K562 (cell line): Measurements from ENCODE around the gene HECA.

Experiments
- BRD4 ChIP-seq: fragments of 200-600 bp; sonication (generic); IDR thresholded peaks from 2 replicates; pipeline ENCODE4 v1.6.1; 2017; ENCODE audit warnings: inconsistent platforms
- CHD1 ChIP-seq: fragments of 200-600 bp; sonication (generic); IDR thresholded peaks from one replicate; pipeline ENCODE4 v1.6.1; 2012; ENCODE audit warnings: mild to moderate bottlenecking, moderate library complexity, low read length, inconsistent platforms
- CHD4 ChIP-seq: fragments of 200-600 bp; sonication (generic); IDR thresholded peaks from 3 replicates; pipeline ENCODE4 v1.6.1; 2012; ENCODE audit warnings: low read depth, mild to moderate bottlenecking, mixed read lengths, low read length, inconsistent platforms; ENCODE audit not compliant: insufficient read depth, insufficient replicate concordance, poor library complexity, severe bottlenecking
- EP300 ChIP-seq: IDR thresholded peaks from 2 replicates; pipeline ENCODE4 v1.6.1; 2012; ENCODE audit warnings: low read length, improper control_type of control experiment
- HDAC1 ChIP-seq, 2 experiments: fragments of 450-650 bp; IDR thresholded peaks; 2 replicates each; pipeline ENCODE4 v1.6.1; 2016 to 2017; ENCODE audit warnings: inconsistent platforms in 1 of 2, mild to moderate bottlenecking in 1 of 2, moderate library complexity in 1 of 2
- SMAD3 ChIP-seq: fragments of 450-650 bp; formaldehyde crosslinking; conservative IDR thresholded peaks from 2 replicates; pipeline ENCODE4 v1.4.0; 2020; ENCODE audit warnings: mild to moderate bottlenecking
- SPI1 ChIP-seq: IDR thresholded peaks from 2 replicates; pipeline ENCODE4 v1.6.1; 2011; ENCODE audit warnings: low read depth, low read length, control low read depth, borderline replicate concordance
- SRSF1 ChIP-seq: fragments of 200-400 bp; formaldehyde crosslinking; IDR thresholded peaks from 2 replicates; pipeline ENCODE4 v1.6.1; 2017; ENCODE audit warnings: mild to moderate bottlenecking, low read depth, low read length, moderate library complexity
- TBL1XR1 ChIP-seq, 2 experiments: IDR thresholded peaks; 2 replicates each; pipeline ENCODE4 v1.6.1; 2012; ENCODE audit warnings: improper control_type of control experiment in 2 of 2, low read length in 2 of 2, mild to moderate bottlenecking in 1 of 2
- ZNF165 ChIP-seq: fragments of 250-450 bp; sonication (Bioruptor Pico); IDR thresholded peaks from 2 replicates; pipeline ENCODE4 v1.4.0; 2020; ENCODE audit warnings: borderline replicate concordance
- ZNF764 ChIP-seq: fragments of 250-450 bp; sonication (Bioruptor Pico); IDR thresholded peaks from 2 replicates; pipeline ENCODE4 v1.4.0; 2020; ENCODE audit warnings: low read depth, mild to moderate bottlenecking, moderate library complexity
- TF ChIP-seq, protein P1 (sequence below), 3 experiments: IDR thresholded peaks in 2 of 3; conservative IDR thresholded peaks in 1 of 3; 2 replicates each; pipeline ENCODE4 v1.5.1; 2011 to 2012; ENCODE audit warnings: low read length in 3 of 3, mild to moderate bottlenecking in 3 of 3, control low read depth in 2 of 3, improper control_type of control experiment in 1 of 3, inconsistent platforms in 1 of 3, low read depth in 1 of 3, mixed read lengths in 1 of 3, moderate library complexity in 1 of 3; ENCODE audit not compliant: insufficient read depth in 2 of 3
- TF ChIP-seq, protein P2 (sequence below): sonication (generic); formaldehyde crosslinking; IDR thresholded peaks from 2 replicates; pipeline ENCODE4 v1.9.0; 2022; ENCODE audit warnings: mild to moderate bottlenecking, missing genetic modification reagents
- TF ChIP-seq, protein P3 (sequence below): fragments of 450-650 bp; conservative IDR thresholded peaks from 2 replicates; pipeline ENCODE4 v1.6.1; 2016; ENCODE audit warnings: missing genetic modification characterization, low read depth, mild to moderate bottlenecking, missing compliant biosample characterization, moderate library complexity

DNA sequence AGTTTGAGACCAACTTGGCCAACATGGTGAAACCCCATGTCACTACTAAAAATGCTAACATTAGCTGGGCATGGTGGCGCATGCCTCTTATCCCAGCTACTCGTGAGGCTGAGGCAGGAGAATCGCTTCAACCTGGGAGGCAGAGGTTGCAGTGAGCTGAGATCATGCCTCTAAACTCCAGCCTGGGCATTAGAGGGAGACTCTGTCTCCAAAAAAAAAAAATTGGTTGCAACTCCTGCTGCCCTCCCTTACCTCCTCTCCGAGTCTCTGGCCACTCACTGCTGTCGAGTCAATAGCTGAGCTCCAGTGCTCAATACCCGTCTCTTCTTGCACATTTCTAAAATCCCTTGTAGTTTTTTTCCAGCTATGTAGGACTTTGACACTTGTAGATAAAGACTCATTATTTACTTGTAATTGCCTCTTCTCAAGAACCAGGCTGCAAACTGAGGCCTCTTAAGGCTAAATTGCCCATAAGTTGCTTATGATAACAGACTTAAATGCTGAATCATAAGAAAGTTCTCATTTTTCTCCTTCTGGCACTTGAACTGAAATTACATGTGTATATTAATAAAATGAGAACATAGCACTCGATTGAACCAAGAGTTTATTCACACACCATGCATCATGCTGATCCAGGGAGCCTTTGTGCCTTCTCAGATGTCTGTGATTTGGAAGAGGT, 13.8 kb downstream of the HECA start:
- TF ChIP-seq ZNF165 (CRISPR knock-in tag) (no peak), SRSF1 (no peak), CHD4 (no peak), TBL1XR1 (IDR thresholded peaks at IDR 0.05; ENCODE audit: low read length in 2 of 2) (no peak), EP300 (no peak), HDAC1 (IDR thresholded peaks at IDR 0.05) (no peak), ZNF764 (no peak), CHD1 (no peak), SPI1 (no peak), BRD4 (no peak), SMAD3 (CRISPR knock-in tag) (no peak)
- TF ChIP-seq, protein P1, sequence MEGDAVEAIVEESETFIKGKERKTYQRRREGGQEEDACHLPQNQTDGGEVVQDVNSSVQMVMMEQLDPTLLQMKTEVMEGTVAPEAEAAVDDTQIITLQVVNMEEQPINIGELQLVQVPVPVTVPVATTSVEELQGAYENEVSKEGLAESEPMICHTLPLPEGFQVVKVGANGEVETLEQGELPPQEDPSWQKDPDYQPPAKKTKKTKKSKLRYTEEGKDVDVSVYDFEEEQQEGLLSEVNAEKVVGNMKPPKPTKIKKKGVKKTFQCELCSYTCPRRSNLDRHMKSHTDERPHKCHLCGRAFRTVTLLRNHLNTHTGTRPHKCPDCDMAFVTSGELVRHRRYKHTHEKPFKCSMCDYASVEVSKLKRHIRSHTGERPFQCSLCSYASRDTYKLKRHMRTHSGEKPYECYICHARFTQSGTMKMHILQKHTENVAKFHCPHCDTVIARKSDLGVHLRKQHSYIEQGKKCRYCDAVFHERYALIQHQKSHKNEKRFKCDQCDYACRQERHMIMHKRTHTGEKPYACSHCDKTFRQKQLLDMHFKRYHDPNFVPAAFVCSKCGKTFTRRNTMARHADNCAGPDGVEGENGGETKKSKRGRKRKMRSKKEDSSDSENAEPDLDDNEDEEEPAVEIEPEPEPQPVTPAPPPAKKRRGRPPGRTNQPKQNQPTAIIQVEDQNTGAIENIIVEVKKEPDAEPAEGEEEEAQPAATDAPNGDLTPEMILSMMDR (IDR thresholded peaks at IDR 0.05 in 2 of 3, conservative IDR thresholded peaks at IDR 0.05 in 1 of 3; ENCODE audit: insufficient read depth in 2 of 3, low read depth in 1 of 3, low read length in 3 of 3): no peak
- TF ChIP-seq, protein P2, sequence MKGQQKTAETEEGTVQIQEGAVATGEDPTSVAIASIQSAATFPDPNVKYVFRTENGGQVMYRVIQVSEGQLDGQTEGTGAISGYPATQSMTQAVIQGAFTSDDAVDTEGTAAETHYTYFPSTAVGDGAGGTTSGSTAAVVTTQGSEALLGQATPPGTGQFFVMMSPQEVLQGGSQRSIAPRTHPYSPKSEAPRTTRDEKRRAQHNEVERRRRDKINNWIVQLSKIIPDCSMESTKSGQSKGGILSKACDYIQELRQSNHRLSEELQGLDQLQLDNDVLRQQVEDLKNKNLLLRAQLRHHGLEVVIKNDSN (CRISPR knock-in tag): no peak
- TF ChIP-seq, protein P3, sequence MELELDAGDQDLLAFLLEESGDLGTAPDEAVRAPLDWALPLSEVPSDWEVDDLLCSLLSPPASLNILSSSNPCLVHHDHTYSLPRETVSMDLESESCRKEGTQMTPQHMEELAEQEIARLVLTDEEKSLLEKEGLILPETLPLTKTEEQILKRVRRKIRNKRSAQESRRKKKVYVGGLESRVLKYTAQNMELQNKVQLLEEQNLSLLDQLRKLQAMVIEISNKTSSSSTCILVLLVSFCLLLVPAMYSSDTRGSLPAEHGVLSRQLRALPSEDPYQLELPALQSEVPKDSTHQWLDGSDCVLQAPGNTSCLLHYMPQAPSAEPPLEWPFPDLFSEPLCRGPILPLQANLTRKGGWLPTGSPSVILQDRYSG: no peak
